Left lobe of liver (tissue), 2 donors: ENCODE data around the gene ZAP70. TPM values are rescaled to one million over a fixed set of nuclear protein-coding genes. Genes with fewer than 3 reads are reported as not detected.

Experiments
- ATAC-seq: fragments of 200-7000 bp; cut with Tn5 transposase; one replicate; pipeline ENCODE4 v1.9.1; 2020; ENCODE audit warnings: mild to moderate bottlenecking, moderate library complexity
- DNase-seq: peaks from one replicate; pipeline ENCODE4 v3.0.0-alpha.2; 2020; ENCODE audit warnings: low spot score
- total RNA-seq: library from RNA; stranded (reverse); gene quantifications from one replicate; pipeline ENCODE4 v1.2.1, GENCODE V29; 2021
- donor health status: DM: no; HTN: no; CAD: no; lungs with moderate emphysema.
- donor health status: DM: no; HTN: yes; CAD: no.

ZAP70 gene
- total RNA-seq, 1 donor from 2014 or later: 1.5 TPM

GRCh38 chr2:97747716-97748115 is 34.3 kb downstream of the ZAP70 start:
- ATAC-seq: no peak
- no peak for DNase-seq

- ATAC-seq (no peak), DNase-seq (no peak)
Observed at GRCh38 chr2:97749581-97749980, 36.2 kb downstream of the ZAP70 start.

- DNase-seq (no peak), ATAC-seq (no peak)
Observed at GRCh38 chr2:97750017-97750416, 36.6 kb downstream of the ZAP70 start.

GRCh38 chr2:97751752-97752151 is 38.4 kb downstream of the ZAP70 start:
- DNase-seq (no peak), ATAC-seq (no peak)

GRCh38 chr2:97752342-97753334 is 39.3 kb downstream of the ZAP70 start:
- no peak for ATAC-seq
- DNase-seq: no peak

GRCh38 chr2:97754690-97755346 is 41.4 kb downstream of the ZAP70 start:
- no peak for DNase-seq
- ATAC-seq: no peak

GRCh38 chr2:97755491-97755890 is 42.1 kb downstream of the ZAP70 start:
- ATAC-seq (no peak), DNase-seq (no peak)

GRCh38 chr2:97757062-97757461 is 43.7 kb downstream of the ZAP70 start:
- DNase-seq (no peak), ATAC-seq (no peak)

- DNase-seq (no peak), ATAC-seq (no peak)
Observed at GRCh38 chr2:97758131-97758705, 44.8 kb downstream of the ZAP70 start.

GRCh38 chr2:97759727-97760407 is 46.5 kb downstream of the ZAP70 start:
- DNase-seq (no peak), ATAC-seq (no peak)

- DNase-seq (no peak), ATAC-seq (no peak)
Observed at GRCh38 chr2:97760480-97761049, 47.2 kb downstream of the ZAP70 start.

GRCh38 chr2:97761192-97761591 is 47.8 kb downstream of the ZAP70 start:
- DNase-seq: no peak
- no peak for ATAC-seq

- no peak for DNase-seq
- ATAC-seq: no peak
Observed at GRCh38 chr2:97763176-97763845, 49.9 kb downstream of the ZAP70 start.

- ATAC-seq: no peak
- DNase-seq: no peak
Observed at GRCh38 chr2:97764559-97765263, 51.3 kb downstream of the ZAP70 start.

- DNase-seq: no peak
- no peak for ATAC-seq
Observed at GRCh38 chr2:97765933-97766332, 52.6 kb downstream of the ZAP70 start.

- DNase-seq (no peak), ATAC-seq (no peak)
Observed at GRCh38 chr2:97766567-97766966, 53.2 kb downstream of the ZAP70 start.

- DNase-seq (no peak), ATAC-seq (no peak)
Observed at GRCh38 chr2:97769308-97769707, 55.9 kb downstream of the ZAP70 start.

- ATAC-seq: no peak
- no peak for DNase-seq
Observed at GRCh38 chr2:97769711-97770110, 56.3 kb downstream of the ZAP70 start.

GRCh38 chr2:97770445-97770844 is 57.1 kb downstream of the ZAP70 start:
- DNase-seq: no peak
- no peak for ATAC-seq

GRCh38 chr2:97774425-97774824 is 61.0 kb downstream of the ZAP70 start:
- ATAC-seq (no peak), DNase-seq (no peak)
